Body of pancreas (tissue), 4 donors: Measurements from ENCODE around the gene TXNL1.

Experiments used
- CTCF ChIP-seq, 7 experiments: fragments of 450-650 bp in 4 of 7; fragments of 200-600 bp in 3 of 7; sonication (generic) in 3 of 7; IDR thresholded peaks; one replicate each; pipeline ENCODE4 v1.5.1; 2016 to 2019; ENCODE audit warnings: antibody characterized with exemption in 7 of 7
- POLR2A ChIP-seq, 3 donors: fragments of 450-650 bp; IDR thresholded peaks; one replicate each; pipeline ENCODE4 v1.6.1; 2016; ENCODE audit warnings: antibody characterized with exemption in 3 of 3, mild to moderate bottlenecking in 2 of 3

GRCh38 chr18:56575819-56576663 lies 62.4 kb downstream of the TXNL1 start:
- no peak for TF ChIP-seq POLR2A (IDR thresholded peaks at IDR 0.05)
- peak; percentile 42 to 85 (median 79) for TF ChIP-seq CTCF (IDR thresholded peaks at IDR 0.05)
